ENCODE measurements around the gene KRT83.
A peak's percentile ranks its signal among the peaks of the same experiment; 100 is the strongest.

Gene KRT83

GRCh38 chr12:52278575-52279421 lies 42.4 kb downstream of the KRT83 start:
- DNase-seq (ENCODE audit: extremely low read depth, low read depth) = peak; percentile 46
- TF ChIP-seq CTCF (IDR thresholded peaks at IDR 0.05; ENCODE audit: low read depth, low read length) = peak; percentile 97

- no peak for TF ChIP-seq CTCF (IDR thresholded peaks at IDR 0.05; ENCODE audit: low read depth, low read length)
- DNase-seq (ENCODE audit: extremely low read depth, low read depth) = no peak
Observed at GRCh38 chr12:52277486-52278245, 43.5 kb downstream of the KRT83 start.

- no peak for DNase-seq (ENCODE audit: extremely low read depth, low read depth)
- no peak for TF ChIP-seq CTCF (IDR thresholded peaks at IDR 0.05; ENCODE audit: low read depth, low read length)
Observed at GRCh38 chr12:52275686-52276085, 45.5 kb downstream of the KRT83 start.

- DNase-seq (ENCODE audit: extremely low read depth, low read depth) = no peak
- no peak for TF ChIP-seq CTCF (IDR thresholded peaks at IDR 0.05; ENCODE audit: low read depth, low read length)
Observed at GRCh38 chr12:52274521-52275120, 46.6 kb downstream of the KRT83 start, which contains the start of gene KRT86. Gene KRT86, plus strand, starts transcription at chr12:52274645. Its CDS starts 27,272 bp downstream, at chr12:52301917.

- DNase-seq (ENCODE audit: extremely low read depth, low read depth) = no peak
- no peak for TF ChIP-seq CTCF (IDR thresholded peaks at IDR 0.05; ENCODE audit: low read depth, low read length)
Observed at GRCh38 chr12:52271158-52271557, 50.0 kb downstream of the KRT83 start.

GRCh38 chr12:52270541-52271070 lies 50.6 kb downstream of the KRT83 start:
- DNase-seq (ENCODE audit: extremely low read depth, low read depth) = no peak
- TF ChIP-seq CTCF (IDR thresholded peaks at IDR 0.05; ENCODE audit: low read depth, low read length) = no peak

Data from AG09319 (cell line).